Loucy (cell line): ENCODE results near the gene LGR5.

ENCODE experiments used
- CTCF ChIP-seq: fragments of 200-600 bp; sonication (generic); conservative IDR thresholded peaks from 2 replicates; pipeline ENCODE4 v1.5.1; 2014; ENCODE audit warnings: mild to moderate bottlenecking, antibody characterized with exemption, low read length
- EZH2phosphoT487 ChIP-seq: fragments of 200-600 bp; IDR thresholded peaks from 2 replicates; pipeline ENCODE4 v1.6.1; 2018; ENCODE audit warnings: antibody characterized with exemption, mild to moderate bottlenecking, moderate library complexity, borderline replicate concordance

DNA sequence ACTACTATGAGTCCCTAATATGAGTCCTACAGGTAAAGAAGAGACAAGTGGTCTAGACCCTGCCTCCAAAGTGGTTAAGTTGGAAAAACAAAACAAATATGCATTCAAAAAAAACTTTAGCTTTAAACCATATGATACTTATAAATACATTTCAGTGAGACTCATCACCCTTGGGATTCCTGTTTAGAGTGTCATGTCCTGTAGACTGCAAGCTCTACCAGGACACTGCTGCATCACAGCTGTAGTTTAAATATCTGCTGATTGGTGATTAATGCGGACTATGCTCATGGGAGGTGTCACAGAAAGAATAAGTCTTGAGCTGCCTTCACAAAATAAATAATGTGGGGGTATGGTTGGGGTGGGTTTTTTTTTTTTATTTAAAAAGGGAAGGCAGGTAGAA, 8.8 kb upstream of the LGR5 start:
- TF ChIP-seq CTCF = no peak
- TF ChIP-seq EZH2phosphoT487 = no peak
